Anterior cingulate cortex (tissue), 58 donors: ENCODE results near the gene NDUFC2.
"Not testable (repeated sequence)": the region's sequence is repeated elsewhere in the genome, so short reads cannot be mapped to it uniquely, and the experiment has no call there.

Experiments used
- DNase-seq, 58 donors: peaks; one replicate each; lab custom pipeline; 2025; lab: John Stamatoyannopoulos, UW

The NDUFC2 gene

GRCh38 chr11:78080818-78081495, 1.3 kb upstream of the NDUFC2 start:
- no peak for DNase-seq

- peak in 1 of 58 donors; percentile 2 for DNase-seq
Observed at GRCh38 chr11:78080084-78080817, 589 bp upstream of the NDUFC2 start.

- DNase-seq: no peak
Observed at GRCh38 chr11:78078218-78079167, 1.2 kb downstream of the NDUFC2 start.

- not testable (repeated sequence) for DNase-seq
Observed at GRCh38 chr11:78077592-78077991, 2.1 kb downstream of the NDUFC2 start.

- DNase-seq: no peak
Observed at GRCh38 chr11:78076733-78077403, 2.8 kb downstream of the NDUFC2 start.

- no peak for DNase-seq
Observed at GRCh38 chr11:78074756-78075155, 4.9 kb downstream of the NDUFC2 start.

- no peak for DNase-seq
Observed at GRCh38 chr11:78072455-78072854, 7.2 kb downstream of the NDUFC2 start.

GRCh38 chr11:78071717-78072116, 7.9 kb downstream of the NDUFC2 start:
- no peak for DNase-seq

GRCh38 chr11:78070621-78071020, 9.0 kb downstream of the NDUFC2 start:
- no peak for DNase-seq

- peak in 1 of 58 donors; percentile 44 for DNase-seq
Observed at GRCh38 chr11:78069465-78069864, 10.2 kb downstream of the NDUFC2 start.

GRCh38 chr11:78067704-78068103, 12.0 kb downstream of the NDUFC2 start:
- no peak for DNase-seq

GRCh38 chr11:78066471-78066870, 13.2 kb downstream of the NDUFC2 start:
- no peak for DNase-seq

GRCh38 chr11:78065203-78065602, 14.5 kb downstream of the NDUFC2 start:
- no peak for DNase-seq

- DNase-seq: peak in 1 of 58 donors; percentile 30
Observed at GRCh38 chr11:78063440-78064181, 16.1 kb downstream of the NDUFC2 start, which contains the start of gene THRSP. Gene THRSP (plus strand): TSS chr11:78063861. CDS start chr11:78063882, 21 bp downstream.

- DNase-seq: no peak
Observed at GRCh38 chr11:78062671-78063070, 17.0 kb downstream of the NDUFC2 start.

- DNase-seq: peak in 16 of 58 donors; percentile 6 to 50 (median 12)
Observed at GRCh38 chr11:78061921-78062311, 17.7 kb downstream of the NDUFC2 start.

- DNase-seq: no peak
Observed at GRCh38 chr11:78061088-78061920, 18.4 kb downstream of the NDUFC2 start.

GRCh38 chr11:78060533-78060932, 19.1 kb downstream of the NDUFC2 start:
- DNase-seq: no peak
